Stimulated activated CD4-positive, alpha-beta T cell treated with anti-CD3 and anti-CD28 coated beads, Interleukin-4, amount 100 ng/mL, for 1 hour (primary cell): Measurements from ENCODE around the gene TGFBR2.

Experiments
- DNase-seq: peaks from one replicate; pipeline ENCODE4 v3.0.0-alpha.2; 2020

TGFBR2 gene

DNA sequence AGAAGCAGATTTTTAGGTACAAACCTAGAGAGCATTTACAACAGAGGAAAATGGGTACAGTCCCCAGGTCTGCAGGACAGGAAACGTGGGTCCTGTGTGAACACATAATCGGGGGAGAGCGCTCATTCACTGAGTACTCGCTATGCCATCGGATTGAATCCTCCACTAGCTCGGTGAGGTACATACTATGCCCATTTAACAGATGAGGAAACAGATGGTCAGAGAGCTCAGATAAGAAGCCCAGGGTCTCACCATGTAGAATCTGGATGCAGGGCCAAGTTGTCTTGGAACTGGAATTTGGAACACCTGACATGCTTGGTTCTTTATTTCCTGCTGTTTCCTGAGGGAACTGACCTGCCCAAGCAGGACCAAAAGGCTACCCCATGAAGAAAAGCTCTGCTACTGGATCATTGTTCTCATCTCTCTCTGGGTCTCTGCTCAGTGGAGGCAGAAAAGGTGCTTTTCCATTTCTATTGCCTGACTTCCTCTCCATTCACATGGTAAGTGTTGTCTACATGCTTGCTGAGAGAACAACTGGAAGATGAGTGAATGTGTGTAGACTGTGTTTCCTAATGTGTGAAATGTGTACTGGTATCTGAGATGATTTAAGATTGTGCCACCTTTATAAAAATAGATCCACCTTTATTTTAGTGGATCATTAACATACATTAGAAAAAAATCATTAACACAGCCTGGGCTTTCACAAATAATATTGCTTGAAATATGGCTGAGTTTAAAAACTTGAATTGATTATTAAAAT, 89.1 kb downstream of the TGFBR2 start:
- DNase-seq, result no peak

GRCh38 chr3:30696403-30696819, 90.0 kb downstream of the TGFBR2 start:
- no peak for DNase-seq

GRCh38 chr3:30696896-30697295, 90.5 kb downstream of the TGFBR2 start:
- no peak for DNase-seq

GRCh38 chr3:30698549-30698948, 92.1 kb downstream of the TGFBR2 start:
- DNase-seq, result no peak

GRCh38 chr3:30699927-30700326, 93.5 kb downstream of the TGFBR2 start:
- DNase-seq, result no peak

DNA sequence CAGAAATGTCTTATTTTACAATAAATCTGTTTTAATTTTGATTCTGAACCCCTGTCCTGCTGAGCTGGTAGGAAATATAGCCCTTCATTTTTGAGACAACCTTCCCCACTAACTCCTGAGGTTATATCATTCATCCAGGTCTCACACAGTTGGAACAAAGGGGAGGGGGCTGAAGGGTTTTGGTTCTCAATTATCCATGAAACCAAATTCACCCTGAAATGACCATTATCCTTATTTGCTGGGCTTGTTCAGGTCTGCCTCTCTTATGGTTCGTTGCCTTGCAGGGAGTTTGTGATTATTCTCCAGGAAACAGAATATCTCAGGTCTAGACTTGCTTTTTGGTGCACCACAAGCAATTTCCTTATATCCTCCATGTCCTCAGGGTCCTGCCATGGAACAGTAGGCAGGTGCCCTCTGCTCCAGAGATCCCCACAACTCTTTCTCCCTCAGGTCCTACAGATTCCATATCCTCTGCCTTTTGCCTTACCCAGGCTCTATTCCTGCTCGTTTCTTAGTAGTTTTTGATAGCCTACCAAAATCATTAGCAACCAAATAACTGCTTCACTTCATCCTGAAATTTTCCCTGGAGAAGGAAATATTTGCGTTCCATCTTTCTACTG, 94.4 kb downstream of the TGFBR2 start:
- no peak for DNase-seq

GRCh38 chr3:30702038-30702827, 95.8 kb downstream of the TGFBR2 start:
- DNase-seq, result no peak

- no peak for DNase-seq
Measured at GRCh38 chr3:30702828-30703397, 96.5 kb downstream of the TGFBR2 start.

DNA sequence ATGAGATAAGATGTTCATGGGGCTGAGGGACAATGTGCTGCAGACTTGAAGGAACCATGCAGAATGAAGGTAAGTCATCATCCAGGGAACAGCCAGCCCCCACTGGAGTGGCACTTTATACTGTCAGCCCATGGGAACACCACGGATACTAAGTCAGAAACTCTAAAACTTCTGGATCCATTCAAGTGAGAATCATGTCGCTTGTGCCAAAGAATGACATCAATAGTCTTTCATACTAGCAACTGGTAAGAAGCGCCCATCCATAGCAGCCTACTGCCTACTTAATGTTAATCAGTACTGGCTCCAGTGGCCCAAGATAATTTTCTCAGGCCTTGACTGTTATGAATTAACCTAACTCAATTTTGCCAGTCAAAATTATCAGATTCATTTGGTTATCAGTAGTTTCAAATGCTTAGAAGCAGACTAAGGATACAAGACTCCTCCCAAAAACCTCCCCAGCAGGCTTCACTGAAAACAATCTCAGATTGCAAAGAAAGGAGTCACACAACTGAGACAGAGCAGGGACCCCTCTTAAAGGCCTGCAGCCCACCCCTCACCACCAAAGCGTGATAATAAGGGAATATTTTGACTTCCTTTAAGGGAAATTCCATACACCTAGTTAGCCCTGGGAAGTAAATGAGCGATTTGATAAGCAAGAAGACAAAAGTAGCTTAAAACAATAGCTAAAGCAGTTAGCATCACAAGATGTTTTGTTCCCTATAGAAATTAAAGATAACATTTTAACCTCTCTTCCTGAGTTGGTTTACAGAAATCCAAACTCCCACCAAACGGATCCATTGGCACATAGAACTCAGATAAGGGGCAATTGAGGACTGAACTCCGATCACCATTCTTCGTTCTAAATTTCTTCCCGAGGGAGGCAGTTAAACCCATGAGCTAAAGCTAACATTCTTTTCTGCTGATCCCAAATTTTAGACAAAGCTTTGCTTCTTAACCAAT, 98.8 kb downstream of the TGFBR2 start:
- no peak for DNase-seq

- DNase-seq, result no peak
Measured at GRCh38 chr3:30707825-30708224, 101.4 kb downstream of the TGFBR2 start.

GRCh38 chr3:30708472-30708871, 102.1 kb downstream of the TGFBR2 start:
- DNase-seq, result no peak

DNA sequence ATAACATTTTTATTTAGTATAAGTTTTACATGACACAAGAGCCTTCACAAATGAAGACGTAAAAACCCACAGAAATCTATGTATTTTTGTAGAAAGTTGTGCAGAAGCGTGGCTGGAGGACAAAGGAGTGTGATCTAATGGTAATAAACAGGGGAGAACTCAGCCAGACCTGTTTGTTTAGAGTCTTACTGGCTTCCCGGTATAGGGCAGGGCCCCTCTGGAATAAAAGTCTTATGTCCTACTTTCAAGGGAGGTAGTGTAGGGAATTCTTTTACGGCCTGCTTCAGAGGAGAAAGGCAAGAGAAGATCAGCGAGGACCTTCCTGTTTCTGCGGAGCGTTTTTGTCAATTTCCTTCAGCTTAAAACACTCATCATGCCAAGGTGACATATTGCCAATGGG, 103.6 kb downstream of the TGFBR2 start:
- DNase-seq, result no peak

DNA sequence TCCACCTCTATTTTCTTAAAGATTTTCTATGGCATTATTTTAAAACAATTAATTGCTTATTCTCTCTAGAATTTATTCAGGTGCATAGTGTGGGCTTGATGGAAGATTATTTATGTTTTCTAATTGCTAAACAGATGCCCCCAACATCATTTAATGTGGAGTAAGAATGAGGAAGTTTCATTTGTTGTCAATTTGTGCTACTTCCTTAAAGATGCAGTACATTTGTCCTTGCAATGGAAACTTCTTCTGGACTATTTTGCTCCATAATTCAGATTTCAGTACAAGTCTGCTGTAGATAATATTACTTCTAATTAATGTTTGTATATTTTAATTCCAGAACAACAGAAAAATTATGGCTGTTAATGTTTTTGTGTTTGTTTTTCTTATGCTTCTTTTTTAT, 104.8 kb downstream of the TGFBR2 start:
- DNase-seq, result no peak

DNA sequence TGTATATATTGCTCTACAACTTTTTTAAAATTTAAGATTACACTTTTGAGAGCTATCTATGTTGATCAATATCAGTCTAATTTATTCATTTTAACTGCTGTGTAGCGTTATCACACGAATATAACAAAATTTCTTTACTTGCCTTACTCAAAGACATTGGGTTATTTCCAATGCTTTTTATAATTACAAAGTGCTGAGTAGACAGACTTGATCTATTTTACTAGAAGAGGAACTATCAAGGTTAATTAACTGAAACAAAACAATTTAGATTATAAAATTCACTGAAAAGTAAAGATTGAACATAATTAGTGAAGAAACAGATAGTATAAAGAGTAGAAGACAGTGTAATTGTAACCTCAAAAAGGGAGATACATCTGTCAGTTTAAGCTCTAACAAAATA, 105.5 kb downstream of the TGFBR2 start:
- no peak for DNase-seq

DNA sequence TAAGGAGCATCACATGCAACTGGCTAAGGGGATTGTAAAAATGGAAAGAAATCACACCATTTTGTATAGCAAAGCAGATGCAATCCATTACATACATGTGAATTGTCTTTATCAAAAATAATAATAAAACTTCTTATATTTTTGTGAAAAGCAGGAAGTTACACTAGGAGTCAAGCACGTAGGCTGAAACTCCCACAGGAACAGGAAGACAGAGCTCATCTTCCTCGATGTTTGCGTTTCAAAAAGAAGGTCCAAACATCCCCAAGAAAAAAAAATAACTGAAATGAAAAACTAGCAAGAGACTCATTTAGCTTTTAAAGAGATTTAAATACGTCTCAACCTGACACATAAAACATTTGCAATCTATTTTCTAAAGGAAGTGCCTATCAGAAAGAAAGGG, 106.6 kb downstream of the TGFBR2 start:
- DNase-seq, result no peak

- no peak for DNase-seq
Measured at GRCh38 chr3:30713885-30714503, 107.6 kb downstream of the TGFBR2 start.

- no peak for DNase-seq
Measured at GRCh38 chr3:30719536-30719935, 113.1 kb downstream of the TGFBR2 start.

DNA sequence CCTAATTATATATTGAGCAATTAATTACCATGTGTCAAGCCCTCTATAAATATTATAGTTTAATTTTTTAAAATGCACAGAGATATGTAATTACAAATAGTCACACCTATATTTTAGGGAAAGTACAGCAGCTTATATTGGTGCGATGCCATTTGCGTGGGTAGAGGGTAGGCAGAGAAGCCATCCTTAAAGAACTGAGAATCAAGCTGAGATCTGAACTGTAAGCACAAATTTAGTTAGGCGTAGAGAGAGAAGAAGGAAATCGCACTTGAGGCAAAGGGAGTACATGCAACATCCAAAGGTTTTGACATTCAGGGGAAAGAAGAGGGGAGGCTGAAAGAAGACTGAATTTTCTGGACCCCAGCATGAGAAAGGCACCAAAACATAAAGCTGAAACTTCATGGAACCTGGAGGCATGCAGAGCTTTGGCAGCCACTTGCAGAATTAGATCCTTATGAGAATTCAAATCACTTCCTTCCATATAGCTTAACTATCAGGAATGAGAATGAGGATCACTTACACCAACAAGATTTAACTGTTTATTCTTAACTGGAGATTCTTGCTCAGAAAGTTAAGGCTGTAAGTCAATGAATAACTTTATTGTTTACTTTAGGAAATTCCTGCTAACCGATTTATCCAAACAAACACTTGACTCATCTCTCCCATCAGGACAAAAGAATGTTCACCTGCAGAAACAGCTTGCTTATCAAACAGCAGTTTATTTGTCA, 114.3 kb downstream of the TGFBR2 start:
- DNase-seq, result no peak

- DNase-seq, result no peak
Measured at GRCh38 chr3:30721314-30721634, 114.9 kb downstream of the TGFBR2 start.

DNA sequence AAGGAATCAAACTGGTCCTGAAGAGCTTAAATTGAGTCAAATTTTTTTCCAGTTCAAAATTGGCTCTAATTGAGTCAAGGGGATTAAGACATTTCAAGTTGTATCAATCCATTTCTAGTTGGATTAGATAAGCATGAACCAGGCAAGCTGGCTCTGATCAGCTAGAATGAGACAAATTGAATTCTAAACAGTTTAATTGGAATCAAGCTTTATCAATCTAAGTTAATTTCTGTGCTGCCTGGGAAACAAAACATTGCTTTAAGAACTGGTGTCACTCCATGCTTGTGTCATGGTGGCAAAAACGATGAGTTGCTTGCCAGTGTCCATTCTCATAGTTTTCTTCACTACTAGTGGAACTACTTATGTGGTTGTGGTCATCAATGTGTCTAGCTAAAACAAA, 116.8 kb downstream of the TGFBR2 start:
- no peak for DNase-seq

DNA sequence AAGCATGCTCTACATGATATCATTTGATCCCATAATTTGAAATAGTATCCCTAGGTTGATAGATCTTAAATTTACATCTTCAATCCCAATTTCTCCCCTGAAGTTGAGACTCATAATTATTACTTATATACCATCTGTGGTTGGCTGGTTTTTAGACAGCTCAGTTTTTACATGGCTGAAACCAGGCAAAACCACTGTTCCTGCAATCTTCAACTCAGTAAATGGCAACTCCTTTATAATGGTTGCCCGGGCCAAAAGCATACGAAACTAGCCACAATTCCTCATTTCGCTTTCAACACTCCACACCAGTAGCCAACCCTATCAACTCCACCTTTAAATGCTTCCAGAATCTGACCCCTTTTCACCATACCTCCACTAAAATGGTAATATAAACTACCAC, 118.5 kb downstream of the TGFBR2 start:
- no peak for DNase-seq
